ENCODE results near the gene SMIM32. TPM values are rescaled to one million over a fixed set of nuclear protein-coding genes. Genes with fewer than 3 reads are reported as not detected.

Gene SMIM32
- total and polyA plus RNA-seq, 5 donors from 2014 or later = not detected

GRCh38 chr5:136228136-136228757, 35.3 kb upstream of the SMIM32 start:
- Mint-ChIP-seq H3K4me1 (no peaks in the 10 kb centered on the region), H3K27ac (no peak overlapping the region), H3K4me3 (no peak overlapping the region), H3K9me3 (peaks cover 0 to 5% (median 0%) of the 10 kb centered on the region in 7 donors), H3K36me3 (no peaks in the 10 kb centered on the region), H3K27me3 (peaks cover 4% of the 10 kb centered on the region)
- no peak for DNase-seq
- no peak for ATAC-seq (ENCODE audit: low read depth in 2 of 2)
- H3K27ac ChIP-seq (ENCODE audit: insufficient read depth, low read length, poor library complexity, severe bottlenecking) = no peak overlapping the region
- H3K27me3 ChIP-seq (ENCODE audit: control insufficient read depth, insufficient read depth, low read length) = no peaks in the 10 kb centered on the region
- no peaks in the 10 kb centered on the region for H3K36me3 ChIP-seq (ENCODE audit: control insufficient read depth, insufficient read depth, low read length)
- no peaks in the 10 kb centered on the region for H3K9me3 ChIP-seq (ENCODE audit: control insufficient read depth in 2 of 2, low read length in 2 of 2)
- no peak overlapping the region for H3K4me3 ChIP-seq (ENCODE audit: low read depth, low read length)
- no peaks in the 10 kb centered on the region for H3K4me1 ChIP-seq (ENCODE audit: control insufficient read depth, insufficient read depth, low read length, poor library complexity, severe bottlenecking)

- no peaks in the 10 kb centered on the region for H3K4me1 Mint-ChIP-seq
- no peaks in the 10 kb centered on the region for H3K36me3 Mint-ChIP-seq
- H3K27me3 Mint-ChIP-seq = peaks cover 11% of the 10 kb centered on the region
- Histone ChIP-seq H3K4me3 (ENCODE audit: low read depth, low read length) (no peak overlapping the region), H3K4me1 (ENCODE audit: control insufficient read depth, insufficient read depth, low read length, poor library complexity, severe bottlenecking) (no peaks in the 10 kb centered on the region), H3K36me3 (ENCODE audit: control insufficient read depth, insufficient read depth, low read length) (no peaks in the 10 kb centered on the region), H3K9me3 (ENCODE audit: control insufficient read depth in 2 of 2, low read length in 2 of 2) (no peaks in the 10 kb centered on the region), H3K27ac (ENCODE audit: insufficient read depth, low read length, poor library complexity, severe bottlenecking) (no peak overlapping the region), H3K27me3 (ENCODE audit: control insufficient read depth, insufficient read depth, low read length) (no peaks in the 10 kb centered on the region)
- no peak overlapping the region for H3K27ac Mint-ChIP-seq
- no peak for DNase-seq
- ATAC-seq (ENCODE audit: low read depth in 2 of 2) = no peak
- peaks cover 0 to 7% (median under 1%) of the 10 kb centered on the region in 7 donors for H3K9me3 Mint-ChIP-seq
- H3K4me3 Mint-ChIP-seq = no peak overlapping the region
Observed at GRCh38 chr5:136226401-136226800, 33.4 kb upstream of the SMIM32 start.

- H3K27me3 Mint-ChIP-seq = peaks cover 11% of the 10 kb centered on the region
- ATAC-seq (ENCODE audit: low read depth in 2 of 2) = no peak
Observed at GRCh38 chr5:136225796-136226195, 32.8 kb upstream of the SMIM32 start.

GRCh38 chr5:136222580-136223235, 29.7 kb upstream of the SMIM32 start:
- Mint-ChIP-seq H3K9me3 (peaks cover 0 to 17% (median 5%) of the 10 kb centered on the region in 7 donors), H3K27ac (no peak overlapping the region), H3K27me3 (peaks cover 11% of the 10 kb centered on the region), H3K36me3 (no peaks in the 10 kb centered on the region), H3K4me3 (no peak overlapping the region), H3K4me1 (no peaks in the 10 kb centered on the region)
- Histone ChIP-seq H3K27ac (ENCODE audit: insufficient read depth, low read length, poor library complexity, severe bottlenecking) (no peak overlapping the region), H3K27me3 (ENCODE audit: control insufficient read depth, insufficient read depth, low read length) (no peaks in the 10 kb centered on the region), H3K4me3 (ENCODE audit: low read depth, low read length) (no peak overlapping the region), H3K36me3 (ENCODE audit: control insufficient read depth, insufficient read depth, low read length) (no peaks in the 10 kb centered on the region), H3K9me3 (ENCODE audit: control insufficient read depth in 2 of 2, low read length in 2 of 2) (no peaks in the 10 kb centered on the region), H3K4me1 (ENCODE audit: control insufficient read depth, insufficient read depth, low read length, poor library complexity, severe bottlenecking) (no peaks in the 10 kb centered on the region)
- DNase-seq (no peak), ATAC-seq (ENCODE audit: low read depth in 2 of 2) (no peak)

More at GRCh38 chr5:136225796-136226195, 32.8 kb upstream of the SMIM32 start:
- Histone ChIP-seq H3K27me3 (ENCODE audit: control insufficient read depth, insufficient read depth, low read length) (no peaks in the 10 kb centered on the region), H3K27ac (ENCODE audit: insufficient read depth, low read length, poor library complexity, severe bottlenecking) (no peak overlapping the region), H3K4me1 (ENCODE audit: control insufficient read depth, insufficient read depth, low read length, poor library complexity, severe bottlenecking) (no peaks in the 10 kb centered on the region), H3K4me3 (ENCODE audit: low read depth, low read length) (no peak overlapping the region), H3K36me3 (ENCODE audit: control insufficient read depth, insufficient read depth, low read length) (no peaks in the 10 kb centered on the region), H3K9me3 (ENCODE audit: control insufficient read depth in 2 of 2, low read length in 2 of 2) (no peaks in the 10 kb centered on the region)
- Mint-ChIP-seq H3K9me3 (peaks cover 0 to 11% (median 2%) of the 10 kb centered on the region in 7 donors), H3K4me1 (no peaks in the 10 kb centered on the region), H3K4me3 (no peak overlapping the region), H3K36me3 (no peaks in the 10 kb centered on the region), H3K27ac (no peak overlapping the region)
- DNase-seq = no peak

GRCh38 chr5:136221340-136221739, 28.4 kb upstream of the SMIM32 start:
- H3K9me3 Mint-ChIP-seq = peaks cover 0 to 17% (median 5%) of the 10 kb centered on the region in 7 donors
- no peak overlapping the region for H3K27ac Mint-ChIP-seq

GRCh38 chr5:136216230-136216629, 23.3 kb upstream of the SMIM32 start:
- H3K9me3 ChIP-seq (ENCODE audit: control insufficient read depth in 2 of 2, low read length in 2 of 2) = no peaks in the 10 kb centered on the region
- no peak overlapping the region for H3K27ac ChIP-seq (ENCODE audit: insufficient read depth, low read length, poor library complexity, severe bottlenecking)
- no peaks in the 10 kb centered on the region for H3K4me1 Mint-ChIP-seq
- H3K27ac Mint-ChIP-seq = no peak overlapping the region
- H3K4me3 ChIP-seq (ENCODE audit: low read depth, low read length) = no peak overlapping the region
- no peaks in the 10 kb centered on the region for H3K36me3 Mint-ChIP-seq
- H3K27me3 ChIP-seq (ENCODE audit: control insufficient read depth, insufficient read depth, low read length) = no peaks in the 10 kb centered on the region
- DNase-seq (no peak), ATAC-seq (ENCODE audit: low read depth in 2 of 2) (no peak)
- no peaks in the 10 kb centered on the region for H3K4me1 ChIP-seq (ENCODE audit: control insufficient read depth, insufficient read depth, low read length, poor library complexity, severe bottlenecking)
- H3K4me3 Mint-ChIP-seq = no peak overlapping the region
- no peaks in the 10 kb centered on the region for H3K36me3 ChIP-seq (ENCODE audit: control insufficient read depth, insufficient read depth, low read length)
- peaks cover 17% of the 10 kb centered on the region for H3K27me3 Mint-ChIP-seq
- H3K9me3 Mint-ChIP-seq = peaks cover 0 to 8% (median 3%) of the 10 kb centered on the region in 7 donors

More at GRCh38 chr5:136221340-136221739, 28.4 kb upstream of the SMIM32 start:
- H3K4me3 Mint-ChIP-seq = no peak overlapping the region
- peaks cover 11% of the 10 kb centered on the region for H3K27me3 Mint-ChIP-seq
- Histone ChIP-seq H3K36me3 (ENCODE audit: control insufficient read depth, insufficient read depth, low read length) (no peaks in the 10 kb centered on the region), H3K4me1 (ENCODE audit: control insufficient read depth, insufficient read depth, low read length, poor library complexity, severe bottlenecking) (no peaks in the 10 kb centered on the region), H3K9me3 (ENCODE audit: control insufficient read depth in 2 of 2, low read length in 2 of 2) (no peaks in the 10 kb centered on the region), H3K4me3 (ENCODE audit: low read depth, low read length) (no peak overlapping the region), H3K27ac (ENCODE audit: insufficient read depth, low read length, poor library complexity, severe bottlenecking) (no peak overlapping the region), H3K27me3 (ENCODE audit: control insufficient read depth, insufficient read depth, low read length) (no peaks in the 10 kb centered on the region)
- DNase-seq (no peak), ATAC-seq (ENCODE audit: low read depth in 2 of 2) (no peak)
- H3K4me1 Mint-ChIP-seq = no peaks in the 10 kb centered on the region
- no peaks in the 10 kb centered on the region for H3K36me3 Mint-ChIP-seq

- Mint-ChIP-seq H3K36me3 (no peaks in the 10 kb centered on the region), H3K4me3 (no peak overlapping the region), H3K27me3 (peaks cover 17% of the 10 kb centered on the region), H3K4me1 (no peaks in the 10 kb centered on the region), H3K9me3 (peaks cover 0 to 5% (median 3%) of the 10 kb centered on the region in 7 donors), H3K27ac (no peak overlapping the region)
- ATAC-seq (ENCODE audit: low read depth in 2 of 2) (no peak), DNase-seq (no peak)
- no peak overlapping the region for H3K4me3 ChIP-seq (ENCODE audit: low read depth, low read length)
- no peaks in the 10 kb centered on the region for H3K36me3 ChIP-seq (ENCODE audit: control insufficient read depth, insufficient read depth, low read length)
- H3K27me3 ChIP-seq (ENCODE audit: control insufficient read depth, insufficient read depth, low read length) = no peaks in the 10 kb centered on the region
- no peaks in the 10 kb centered on the region for H3K9me3 ChIP-seq (ENCODE audit: control insufficient read depth in 2 of 2, low read length in 2 of 2)
- H3K4me1 ChIP-seq (ENCODE audit: control insufficient read depth, insufficient read depth, low read length, poor library complexity, severe bottlenecking) = no peaks in the 10 kb centered on the region
- no peak overlapping the region for H3K27ac ChIP-seq (ENCODE audit: insufficient read depth, low read length, poor library complexity, severe bottlenecking)
Observed at GRCh38 chr5:136215812-136216211, 22.9 kb upstream of the SMIM32 start.
